HEK293T (cell line): Measurements from ENCODE around the gene PRKAA1.

ENCODE experiments used
- BHLHE40 ChIP-seq: fragments of 450-650 bp; IDR thresholded peaks from 2 replicates; pipeline ENCODE4 v1.6.1; 2016; ENCODE audit warnings: mild to moderate bottlenecking, moderate library complexity, borderline replicate concordance
- FOXA1 ChIP-seq: fragments of 450-650 bp; IDR thresholded peaks from 2 replicates; pipeline ENCODE4 v1.6.1; 2016; ENCODE audit warnings: mild to moderate bottlenecking
- FOXK2 ChIP-seq: fragments of 450-650 bp; IDR thresholded peaks from 2 replicates; pipeline ENCODE4 v1.6.1; 2016; ENCODE audit warnings: mild to moderate bottlenecking
- SUZ12 ChIP-seq: fragments of 450-650 bp; IDR thresholded peaks from 2 replicates; pipeline ENCODE4 v1.6.1; 2016; ENCODE audit warnings: mild to moderate bottlenecking

GRCh38 chr5:40762705-40763104, 35.5 kb downstream of the PRKAA1 start:
- no peak for TF ChIP-seq FOXK2
- no peak for TF ChIP-seq BHLHE40
- TF ChIP-seq FOXA1: no peak
- TF ChIP-seq SUZ12: no peak
